CD4-positive, alpha-beta T cell treated with Interleukin-6 at 100 ng/mL for 8 hours (primary cell): ENCODE measurements around the gene PLCB1.
A peak's percentile ranks its signal among the peaks of the same experiment; 100 is the strongest.

Experiments used
- DNase-seq: peaks from one replicate; pipeline ENCODE4 v3.0.0-alpha.2; 2020; ENCODE audit warnings: mixed read lengths, low spot score

Gene PLCB1

DNA sequence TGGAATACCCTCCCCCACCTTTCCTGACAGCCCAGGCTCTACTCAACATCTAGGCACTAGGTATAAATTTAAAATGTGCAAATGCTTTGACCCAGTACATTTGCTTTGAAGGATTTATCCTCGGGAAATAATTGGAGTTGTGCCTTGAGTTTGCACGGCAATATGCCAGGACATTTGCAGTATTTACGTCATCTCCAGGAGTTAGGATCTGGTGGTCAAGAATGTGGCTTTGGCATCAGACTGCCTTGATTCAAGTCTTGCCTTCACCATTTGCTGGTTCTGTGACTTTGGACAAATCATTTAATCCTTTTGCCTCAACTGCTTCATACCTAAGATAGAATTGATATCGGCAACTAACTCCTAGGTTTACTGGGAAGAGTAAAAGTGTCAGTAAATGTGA lies 169.6 kb downstream of the PLCB1 start:
- DNase-seq, result no peak

DNA sequence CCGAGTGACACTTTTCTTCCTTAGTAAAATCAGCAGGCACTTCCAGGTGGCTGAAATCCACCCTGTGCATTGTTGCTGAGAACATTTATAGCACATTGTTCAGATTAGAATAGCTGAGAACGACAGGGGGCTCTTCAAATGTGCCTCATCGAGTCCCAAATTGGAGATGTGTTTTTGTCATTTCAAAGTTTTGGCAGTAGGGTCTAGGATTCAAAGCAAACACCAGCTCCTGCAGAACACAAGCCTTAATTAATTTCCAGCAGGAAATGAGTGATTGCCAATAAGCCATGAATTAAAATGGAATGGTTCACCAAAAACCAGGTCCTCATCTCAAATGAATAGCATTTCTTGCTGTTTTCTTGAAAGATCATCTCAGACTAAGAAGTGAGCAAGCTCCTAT lies 171.6 kb downstream of the PLCB1 start:
- no peak for DNase-seq

DNA sequence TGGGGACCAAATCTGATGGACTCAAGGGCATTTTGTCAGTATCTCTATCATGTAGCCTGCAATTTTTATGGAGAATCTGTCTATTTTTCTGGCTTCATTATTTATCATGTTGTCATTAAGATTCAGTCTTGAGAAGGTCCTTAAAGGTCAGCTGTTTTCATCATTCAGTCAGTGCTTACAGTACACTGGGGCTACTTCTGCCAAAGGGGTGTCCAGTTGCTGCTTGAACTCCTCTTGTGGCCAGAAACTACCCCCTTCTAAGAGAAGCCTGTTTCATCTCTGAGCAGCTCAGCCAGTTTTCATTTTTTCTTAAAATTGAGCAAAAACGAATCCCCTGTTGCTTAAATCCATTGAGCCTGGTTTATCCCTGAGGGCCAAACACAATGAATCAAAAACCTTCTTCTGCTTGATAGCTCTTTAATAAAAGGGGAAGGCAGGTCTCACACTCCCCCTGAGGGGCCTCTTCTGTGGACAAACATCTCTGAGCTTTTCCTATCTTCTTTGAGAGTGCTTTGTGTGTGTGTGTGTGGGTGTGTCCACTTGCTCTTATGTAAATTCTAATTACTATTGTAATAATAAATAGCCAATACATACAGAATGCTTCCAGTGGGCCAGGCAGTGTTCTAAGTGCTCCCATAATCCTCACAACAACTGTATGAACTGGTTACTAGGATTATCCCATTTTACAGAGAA lies 172.2 kb downstream of the PLCB1 start:
- DNase-seq, result no peak

DNA sequence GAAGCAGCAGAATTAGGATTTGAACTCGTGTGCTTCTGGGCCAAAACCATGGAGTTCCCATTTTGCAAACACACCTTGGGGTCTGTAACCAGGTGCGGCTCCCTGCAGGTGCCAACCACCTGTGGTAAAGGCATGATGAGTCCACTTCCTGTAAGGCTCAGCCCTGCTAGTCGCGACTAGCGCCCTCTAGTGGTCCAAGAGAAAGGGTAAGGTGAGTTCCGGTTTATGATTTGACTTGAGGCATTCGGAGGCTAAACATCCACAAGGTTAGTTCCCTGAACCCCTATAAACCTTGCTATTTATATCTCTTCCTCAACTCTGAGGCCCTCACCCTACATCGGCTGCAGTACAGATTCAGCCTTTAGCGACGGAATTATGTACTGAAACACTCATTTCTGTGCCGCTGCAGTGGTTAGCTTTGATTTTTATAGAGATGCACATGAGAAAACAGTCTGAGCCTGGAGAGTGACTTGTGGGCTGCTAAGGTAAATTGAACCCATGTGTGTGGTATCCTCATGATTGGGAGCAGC lies 173.4 kb downstream of the PLCB1 start:
- DNase-seq, result peak; percentile 75

DNA sequence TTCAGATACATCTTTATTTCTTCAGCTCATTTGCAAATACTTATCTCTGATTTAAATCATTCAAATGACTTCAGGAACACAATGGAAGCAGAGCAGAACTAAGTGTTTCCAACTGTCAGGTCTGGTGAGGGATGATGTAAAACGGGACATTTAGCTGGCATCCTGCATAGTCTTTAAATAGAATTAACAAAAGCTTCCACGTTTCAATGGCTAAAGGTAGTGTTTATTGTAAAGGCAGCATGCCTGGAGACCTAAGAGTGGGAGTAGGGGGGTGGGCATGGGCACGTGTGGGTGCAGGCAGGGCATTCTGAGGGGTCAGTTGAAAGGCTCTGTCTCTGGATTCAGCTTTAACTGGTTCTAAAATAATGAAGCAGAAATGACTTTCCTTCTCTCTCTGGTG lies 174.9 kb downstream of the PLCB1 start:
- no peak for DNase-seq

DNA sequence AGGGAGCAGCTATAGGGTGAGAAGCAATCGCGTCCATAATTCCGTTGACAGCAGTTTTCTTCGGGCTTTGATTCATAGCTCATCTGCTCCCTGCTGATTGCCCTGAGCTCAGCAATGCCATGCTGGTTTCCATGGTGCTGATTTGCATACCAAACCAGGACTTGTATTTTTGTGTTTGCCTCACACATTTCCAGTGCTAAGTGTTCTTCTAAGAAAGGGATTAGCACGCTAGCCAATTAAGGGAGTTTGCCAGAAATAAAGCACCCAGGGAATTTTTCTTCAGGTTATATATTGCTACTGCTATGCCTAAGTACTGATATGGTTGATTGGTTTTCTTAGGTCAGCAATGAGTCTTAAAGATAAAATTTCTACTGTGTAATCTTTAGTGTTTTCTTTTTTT lies 177.6 kb downstream of the PLCB1 start:
- no peak for DNase-seq

DNA sequence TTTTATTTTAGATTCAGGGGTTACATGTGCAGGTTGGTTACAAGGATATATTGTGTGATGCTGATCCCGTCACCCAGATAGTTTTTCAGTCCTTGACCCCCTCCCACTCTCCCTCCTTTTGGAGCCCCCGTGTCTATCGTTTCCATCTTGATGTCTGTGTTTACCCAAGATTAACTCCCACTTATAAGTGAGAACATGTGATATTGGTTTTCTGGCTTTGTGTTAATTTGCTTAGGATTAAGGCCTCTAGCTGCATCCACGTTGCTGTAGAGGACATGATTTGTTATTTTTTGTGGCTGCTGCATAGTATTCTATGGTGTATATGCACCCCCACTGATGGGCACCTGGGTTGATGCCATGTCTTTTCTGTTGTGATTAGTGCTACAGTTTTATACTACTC lies 178.6 kb downstream of the PLCB1 start:
- no peak for DNase-seq

DNA sequence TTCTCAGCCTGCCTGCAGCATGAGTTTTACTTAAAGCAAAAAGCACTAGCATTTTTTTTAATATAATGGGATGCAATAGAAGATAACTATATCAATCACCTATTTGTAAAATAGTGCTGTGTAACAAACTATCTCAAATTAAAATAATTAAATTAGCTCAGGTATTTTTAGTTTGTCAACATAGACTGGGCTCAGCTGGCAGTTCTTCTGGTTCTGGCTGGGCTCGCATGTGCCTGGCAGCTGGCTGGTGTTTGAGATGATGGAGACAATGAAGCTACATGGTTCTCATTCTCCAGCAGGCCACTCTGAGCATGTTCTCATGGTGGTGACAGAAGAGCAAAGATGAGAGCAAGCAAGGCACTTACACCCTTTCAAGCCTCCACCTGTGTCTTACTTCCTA lies 181.0 kb downstream of the PLCB1 start:
- DNase-seq, result no peak

DNA sequence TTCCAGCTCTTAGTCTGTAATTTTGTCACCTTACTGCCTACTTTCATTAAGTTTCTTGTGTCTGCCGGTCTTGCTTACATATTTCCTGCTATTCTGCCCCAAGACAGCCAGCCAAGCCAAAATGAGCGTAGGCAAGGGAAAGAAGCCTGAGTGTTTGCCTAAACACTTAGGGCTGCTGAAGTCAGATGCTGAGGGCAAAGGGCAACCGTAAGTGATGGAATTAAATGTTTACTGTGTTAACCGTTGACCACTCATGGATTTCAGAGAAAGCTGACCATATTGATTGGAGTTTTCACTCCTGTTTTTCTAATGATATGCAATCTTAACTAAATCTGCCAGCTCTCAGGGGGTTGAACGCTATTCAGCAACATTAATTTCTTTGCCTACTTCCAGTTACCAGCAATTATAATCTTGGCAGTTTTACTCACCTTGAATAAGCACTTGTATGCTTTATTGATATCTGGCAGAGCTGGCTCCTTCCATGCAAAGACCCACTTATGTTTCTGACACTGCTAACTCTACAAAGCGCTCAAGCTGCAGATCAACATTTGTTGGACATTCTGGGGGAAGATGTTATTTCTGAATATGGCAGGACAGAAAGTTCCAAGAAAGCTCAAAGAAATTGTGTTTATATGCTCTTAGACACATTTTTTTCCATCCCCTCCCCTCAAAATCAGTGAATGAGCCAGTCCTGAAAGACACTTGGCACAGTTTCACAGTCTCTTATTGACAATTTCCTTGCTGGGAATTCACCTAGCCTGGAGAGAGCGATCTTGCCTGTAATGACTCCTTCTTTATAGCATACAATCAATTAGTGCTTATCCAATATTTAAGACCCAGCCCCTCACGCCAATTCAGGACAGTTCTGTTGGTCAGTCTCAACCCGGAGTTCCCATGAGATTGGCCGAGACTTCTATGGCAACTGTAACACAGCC lies 183.8 kb downstream of the PLCB1 start:
- no peak for DNase-seq

DNA sequence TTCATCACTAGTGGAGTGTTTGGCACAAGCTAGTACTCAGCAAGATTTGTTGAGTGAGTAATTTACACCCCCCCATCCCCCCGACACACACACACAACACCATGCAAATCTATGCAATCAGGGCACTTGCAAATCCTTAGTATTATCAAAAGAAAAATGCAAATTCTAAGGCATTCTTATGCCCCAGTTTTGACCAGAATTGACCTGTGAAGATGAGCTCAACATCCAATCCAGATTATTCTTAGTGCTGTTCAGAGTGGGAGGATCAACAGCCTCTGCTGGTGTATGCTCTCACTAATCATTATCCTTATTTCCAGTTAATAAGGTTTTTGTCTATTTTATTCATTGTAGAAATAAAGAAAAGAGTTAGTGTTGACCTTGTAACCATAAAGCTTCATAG lies 185.4 kb downstream of the PLCB1 start:
- no peak for DNase-seq

DNA sequence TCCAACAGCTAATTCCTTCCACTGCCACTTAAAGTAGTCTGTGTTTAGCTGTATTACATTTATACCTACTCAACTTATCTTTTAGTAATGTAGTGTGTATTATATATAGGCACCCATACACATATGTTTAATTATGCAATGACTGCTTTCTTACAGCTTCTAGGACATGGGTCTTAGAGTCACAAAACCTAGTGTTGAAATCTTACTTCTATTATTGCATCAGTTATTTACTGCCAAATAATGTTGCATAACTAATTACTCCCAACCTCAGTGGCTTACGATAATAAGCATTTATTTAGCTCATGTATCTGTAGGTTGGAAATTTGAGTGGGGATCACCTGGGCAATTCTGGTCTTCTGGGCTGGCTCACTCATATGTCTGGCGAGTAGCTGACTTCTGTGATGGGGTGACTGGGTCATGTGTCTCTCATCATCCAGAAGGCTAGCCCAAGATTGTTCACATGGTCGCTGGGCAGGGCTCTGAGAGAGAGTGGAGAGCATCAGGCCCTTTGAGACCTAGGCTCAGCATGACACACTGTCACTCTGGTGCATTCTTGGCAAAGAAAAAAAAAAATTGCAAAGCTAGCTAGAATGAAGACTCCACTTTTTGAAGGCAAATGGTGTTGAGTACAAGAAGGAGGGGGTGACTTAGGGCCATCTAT lies 187.0 kb downstream of the PLCB1 start:
- no peak for DNase-seq

DNA sequence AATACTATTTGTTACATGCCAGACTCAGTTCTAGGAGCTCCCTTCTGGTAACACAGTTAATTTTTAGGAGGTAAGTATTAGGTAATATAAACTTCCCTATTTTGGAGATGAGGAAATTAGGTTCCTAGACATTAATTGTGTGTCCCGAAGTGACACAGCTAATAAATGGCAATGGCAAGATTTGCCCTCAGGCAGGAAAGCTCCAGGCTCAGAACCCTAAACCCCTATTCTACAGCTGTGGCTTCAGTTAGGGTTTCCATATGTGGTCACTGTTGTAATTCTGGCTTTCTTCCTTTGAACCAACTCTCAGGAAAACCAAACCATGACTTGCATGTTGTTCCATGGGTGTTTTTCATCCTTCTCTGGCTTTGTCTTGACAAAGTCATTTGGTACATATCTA lies 188.2 kb downstream of the PLCB1 start:
- no peak for DNase-seq

DNA sequence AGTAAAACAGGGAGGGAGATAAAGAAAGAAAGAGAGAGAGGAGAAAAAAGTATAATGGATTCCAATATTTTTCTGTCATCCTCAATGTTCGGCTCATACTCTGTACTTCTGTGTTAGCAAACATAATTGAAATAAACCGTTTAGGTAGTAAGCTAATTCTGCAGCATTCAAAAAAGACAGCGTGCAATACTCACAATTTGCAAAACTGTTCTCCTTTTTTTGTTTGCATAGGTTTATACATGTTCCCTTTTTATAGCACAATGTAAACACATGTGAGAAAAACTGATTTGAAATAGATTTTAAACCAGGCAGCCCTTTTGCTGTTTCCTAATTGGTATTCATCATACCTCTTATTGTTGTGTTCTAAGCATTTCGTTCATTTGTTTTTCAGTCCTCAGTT lies 188.9 kb downstream of the PLCB1 start:
- DNase-seq, result no peak

DNA sequence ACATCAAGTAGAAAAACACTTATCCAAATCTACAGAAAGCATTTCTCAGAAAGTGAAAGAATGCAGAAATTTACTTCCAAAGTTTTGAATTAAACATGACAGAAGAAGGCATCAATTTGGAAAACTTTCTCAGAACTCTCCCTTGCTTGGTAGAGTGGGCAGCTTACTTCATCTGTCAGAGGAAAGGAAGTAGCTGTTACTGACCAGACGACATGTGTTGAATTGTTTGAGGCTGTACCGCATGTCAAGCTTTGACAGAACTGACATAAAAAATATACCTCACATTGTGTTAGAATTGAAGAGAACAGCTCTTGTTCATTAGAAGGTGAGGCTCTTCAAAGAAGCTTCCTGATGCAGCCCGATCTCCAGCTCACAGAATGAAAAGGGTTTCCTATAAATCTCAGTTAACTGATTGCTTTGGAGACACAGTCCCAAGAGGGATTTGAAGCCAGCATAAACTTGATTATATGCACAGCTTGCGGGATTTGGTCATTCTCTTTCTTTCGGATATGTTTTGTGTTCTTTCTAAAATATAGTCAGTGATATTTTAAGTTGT lies 190.7 kb downstream of the PLCB1 start:
- no peak for DNase-seq

DNA sequence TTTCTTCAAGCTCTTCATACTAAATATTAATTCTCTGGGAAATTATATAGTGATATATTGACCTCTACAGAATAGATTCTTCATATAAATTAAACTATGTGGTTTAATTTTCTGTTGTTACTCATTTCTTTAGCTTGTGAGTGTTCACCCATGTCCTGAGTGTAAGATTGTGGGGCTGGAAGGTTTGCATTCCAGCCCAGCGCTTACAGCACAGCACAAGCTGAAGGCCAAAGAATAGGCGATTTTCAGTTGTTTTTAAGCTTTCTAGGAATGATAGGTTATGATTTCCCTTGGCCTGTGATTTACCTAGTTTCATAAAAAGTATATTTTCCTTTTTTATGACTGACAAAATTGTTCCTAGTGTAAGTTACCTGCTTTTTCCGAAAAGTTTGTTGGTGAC lies 194.1 kb downstream of the PLCB1 start:
- DNase-seq, result no peak

DNA sequence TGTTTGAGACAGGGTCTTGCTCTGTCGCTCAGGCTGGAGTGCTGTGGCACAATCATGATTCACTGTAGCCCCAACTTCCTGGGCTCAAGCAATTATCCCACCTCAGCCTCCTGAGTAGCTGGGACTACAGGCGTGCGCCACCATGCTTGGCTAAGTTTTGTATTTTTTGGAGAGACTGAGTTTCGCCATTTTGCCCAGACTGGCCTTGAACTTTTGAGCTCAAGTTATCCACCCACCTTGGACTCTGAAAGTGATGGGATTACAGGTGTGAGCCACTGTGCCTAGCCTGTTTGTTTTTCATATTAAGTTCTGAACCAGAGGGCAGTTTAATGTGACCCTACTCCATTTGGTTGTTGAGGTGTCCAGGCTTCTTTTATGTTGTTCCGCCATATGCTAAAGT lies 194.8 kb downstream of the PLCB1 start:
- DNase-seq, result no peak

DNA sequence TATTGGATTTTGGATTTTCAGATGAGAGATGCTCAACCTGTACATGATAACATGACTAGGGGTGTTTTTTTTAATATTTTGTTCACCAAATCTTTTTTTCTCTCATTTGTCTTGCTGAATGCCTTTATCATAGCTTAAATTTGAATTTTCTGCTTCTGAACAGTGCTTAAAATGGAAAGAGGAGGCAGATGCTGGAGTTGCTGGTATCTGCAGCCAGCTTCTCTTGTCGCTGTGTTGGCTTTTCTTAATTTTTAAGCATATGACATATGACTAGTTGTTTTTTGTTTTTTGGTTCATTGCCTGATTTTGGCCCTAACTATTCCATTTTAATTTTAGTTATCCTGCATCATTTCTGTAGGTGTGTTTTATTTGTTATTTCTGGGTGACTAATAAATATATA lies 196.1 kb downstream of the PLCB1 start:
- no peak for DNase-seq

DNA sequence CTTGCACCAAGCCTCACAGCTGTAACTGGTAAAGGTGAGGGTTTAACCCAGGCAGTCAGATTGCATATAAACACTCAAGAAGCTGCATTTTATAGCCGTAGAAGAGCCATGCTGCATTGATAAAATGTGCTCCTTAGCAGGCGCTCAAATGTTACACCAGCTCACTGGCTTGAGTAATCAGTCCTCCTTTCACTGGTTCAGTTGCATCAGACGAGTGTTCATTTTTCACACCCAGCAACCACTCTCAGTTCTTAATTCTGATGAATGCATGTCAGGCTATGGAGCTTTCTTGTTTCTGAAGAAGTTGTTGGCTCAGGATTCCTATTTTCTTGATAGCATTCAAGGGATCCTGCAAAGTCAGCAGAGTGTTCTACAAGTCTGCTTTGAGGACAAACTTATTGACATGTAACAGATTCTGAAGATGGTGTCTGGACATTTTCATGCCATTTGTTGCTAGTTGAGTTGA lies 198.3 kb downstream of the PLCB1 start:
- DNase-seq, result no peak

DNA sequence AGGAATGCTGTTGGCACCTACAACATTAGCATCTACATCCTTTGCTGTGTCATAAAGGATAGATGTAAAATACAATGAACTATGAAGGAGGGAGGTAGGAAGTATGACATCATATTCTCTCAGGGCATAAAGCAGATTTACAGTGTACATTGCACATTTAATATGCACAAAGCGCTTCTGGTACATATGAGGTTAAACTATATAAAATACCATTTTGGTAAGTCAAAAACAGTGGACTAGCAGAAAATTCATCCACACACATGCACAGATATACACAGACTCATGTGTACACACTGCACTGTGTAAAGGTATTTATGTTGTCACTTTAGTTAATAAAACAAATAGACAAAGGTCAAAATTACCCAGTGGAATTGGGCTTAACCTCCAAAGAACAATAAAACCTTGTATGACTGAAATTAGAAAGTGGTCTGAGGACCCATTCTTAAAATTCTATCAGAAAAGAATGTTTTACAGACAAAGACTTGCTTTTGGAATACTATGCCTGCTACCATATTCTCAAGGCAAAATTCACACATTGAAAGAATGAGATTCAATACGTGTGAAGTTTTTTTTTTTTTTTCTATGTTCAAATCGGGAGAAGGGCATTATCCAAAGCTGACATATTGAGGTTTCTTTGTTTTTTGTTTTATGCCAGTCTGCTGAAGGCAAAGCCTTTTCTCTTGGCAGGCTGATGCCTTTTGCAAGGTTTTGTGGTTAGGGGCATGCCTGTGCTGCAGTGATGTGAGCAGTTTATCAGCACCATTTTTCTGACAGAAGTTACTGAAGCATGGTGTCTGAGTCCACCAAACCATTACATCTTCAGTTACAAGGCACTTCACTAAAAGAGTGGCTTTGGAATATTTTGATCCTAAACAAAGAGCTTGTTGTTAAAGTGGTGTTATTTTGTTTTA lies 199.0 kb downstream of the PLCB1 start:
- DNase-seq, result no peak

DNA sequence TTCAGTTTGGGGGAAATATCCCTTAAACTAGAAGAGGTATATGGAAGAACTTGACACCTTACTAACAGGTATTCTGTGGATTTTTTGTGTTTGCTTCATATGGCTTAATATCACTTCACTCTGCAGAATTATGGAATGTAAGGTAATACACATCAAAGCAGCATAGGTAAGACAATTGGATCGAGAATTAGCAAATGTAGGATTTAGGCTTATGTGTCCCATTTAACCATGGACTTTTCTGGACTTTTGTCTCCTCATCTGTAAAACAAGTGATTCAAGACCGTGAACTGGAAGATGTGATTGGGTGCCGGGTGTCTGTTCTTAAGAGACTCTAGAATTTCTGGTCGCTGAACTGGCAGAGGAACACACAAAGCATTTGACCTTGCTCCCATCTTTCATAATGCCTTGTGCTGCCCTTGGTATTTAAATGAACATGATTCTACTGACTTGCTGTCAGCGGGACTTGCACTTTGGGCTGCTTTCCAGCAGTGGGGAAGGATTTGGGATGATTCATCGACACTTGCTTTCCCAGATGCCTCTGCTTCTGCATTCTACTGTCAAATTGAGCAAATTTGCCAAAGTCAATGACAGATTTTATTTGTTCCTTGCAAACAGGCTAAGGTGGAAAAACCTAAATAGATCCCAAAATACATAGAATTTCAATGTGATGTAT lies 199.8 kb downstream of the PLCB1 start:
- no peak for DNase-seq

DNA sequence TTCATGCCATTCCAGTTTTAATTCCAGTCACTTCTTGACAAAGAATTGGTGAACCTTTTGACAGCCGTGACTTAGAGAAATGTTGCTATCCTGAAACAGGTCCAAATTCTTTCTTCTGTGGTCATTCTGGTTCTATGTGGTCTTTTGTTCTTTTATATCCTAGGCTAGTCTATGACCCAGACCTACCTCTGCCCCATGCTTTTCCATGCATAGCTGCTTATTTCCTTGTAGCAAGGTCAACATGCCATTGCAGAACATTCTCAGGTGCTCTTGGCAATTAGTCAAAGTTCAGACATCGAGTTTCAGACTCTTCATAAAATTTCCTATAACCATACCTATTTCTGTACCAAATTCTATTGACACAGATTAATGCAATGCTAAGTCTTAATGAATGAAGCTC lies 202.6 kb downstream of the PLCB1 start:
- no peak for DNase-seq
